Loucy (cell line): ENCODE measurements around the gene TUBA4A.
A peak's percentile ranks its signal among the peaks of the same experiment; 100 is the strongest.
"Not testable (repeated sequence)": the region's sequence is repeated elsewhere in the genome, so short reads cannot be mapped to it uniquely, and the experiment has no call there.

Experiments used
- H2AFZ ChIP-seq: fragments of 200-600 bp; sonication (generic); 2 replicates; pipeline ENCODE4 v1.6.0; 2016; ENCODE audit warnings: antibody characterized with exemption, mild to moderate bottlenecking, low read length, moderate library complexity
- H3F3A ChIP-seq: fragments of 200-600 bp; 2 replicates; pipeline ENCODE4 v1.6.0; 2016; ENCODE audit warnings: antibody characterized with exemption, low read depth, mild to moderate bottlenecking
- H3K27me3 ChIP-seq: fragments of 200-600 bp; sonication (generic); 2 replicates; pipeline ENCODE4 v1.6.1; 2014; ENCODE audit warnings: low read length, mild to moderate bottlenecking; ENCODE audit not compliant: insufficient read depth, poor library complexity, severe bottlenecking
- H3K36me3 ChIP-seq: fragments of 200-600 bp; sonication (generic); 2 replicates; pipeline ENCODE4 v1.6.1; 2016; ENCODE audit warnings: low read length; ENCODE audit not compliant: insufficient read depth
- H3K4me1 ChIP-seq: fragments of 200-600 bp; sonication (generic); 2 replicates; pipeline ENCODE4 v1.5.1; 2014; ENCODE audit warnings: low read length, mild to moderate bottlenecking; ENCODE audit not compliant: insufficient read depth, poor library complexity, severe bottlenecking
- H3K4me2 ChIP-seq: fragments of 200-600 bp; sonication (generic); 2 replicates; pipeline ENCODE4 v1.6.0; 2014; ENCODE audit warnings: antibody characterized with exemption, low read length, low read depth, mild to moderate bottlenecking; ENCODE audit not compliant: poor library complexity, severe bottlenecking
- H3K4me3 ChIP-seq: fragments of 200-600 bp; sonication (generic); 2 replicates; pipeline ENCODE4 v1.5.1; 2014; ENCODE audit warnings: low read length, mild to moderate bottlenecking, mixed read lengths; ENCODE audit not compliant: poor library complexity, severe bottlenecking
- H3K79me2 ChIP-seq: fragments of 200-600 bp; sonication (generic); 2 replicates; pipeline ENCODE4 v1.6.1; 2014; ENCODE audit warnings: low read length; ENCODE audit not compliant: insufficient read depth
- H3K9ac ChIP-seq: fragments of 200-600 bp; sonication (generic); 2 replicates; pipeline ENCODE4 v1.6.0; 2014; ENCODE audit warnings: mild to moderate bottlenecking, low read depth, low read length, moderate library complexity; ENCODE audit not compliant: poor library complexity, severe bottlenecking
- H3K9me2 ChIP-seq: fragments of 200-600 bp; sonication (generic); replicated peaks from 2 replicates; pipeline ENCODE4 v1.6.1; 2016; ENCODE audit warnings: low read depth, low read length, mixed read lengths
- H3K9me3 ChIP-seq: fragments of 200-600 bp; sonication (generic); 2 replicates; pipeline ENCODE4 v1.6.1; 2014; ENCODE audit warnings: mild to moderate bottlenecking, antibody characterized with exemption, low read length, low read depth; ENCODE audit not compliant: insufficient read depth
- H4K20me1 ChIP-seq: fragments of 200-600 bp; sonication (generic); 2 replicates; pipeline ENCODE4 v1.6.0; 2014; ENCODE audit warnings: antibody characterized with exemption, low read length, mild to moderate bottlenecking; ENCODE audit not compliant: insufficient read depth, poor library complexity, severe bottlenecking
- CTCF ChIP-seq: fragments of 200-600 bp; sonication (generic); conservative IDR thresholded peaks from 2 replicates; pipeline ENCODE4 v1.5.1; 2014; ENCODE audit warnings: mild to moderate bottlenecking, antibody characterized with exemption, low read length
- EZH2phosphoT487 ChIP-seq: fragments of 200-600 bp; IDR thresholded peaks from 2 replicates; pipeline ENCODE4 v1.6.1; 2018; ENCODE audit warnings: antibody characterized with exemption, mild to moderate bottlenecking, moderate library complexity, borderline replicate concordance

Gene TUBA4A

GRCh38 chr2:219204425-219205164 lies 49.1 kb downstream of the TUBA4A start:
- H3K4me3 ChIP-seq, result no peak overlapping the region
- peaks cover 22% of the 10 kb centered on the region for H3K4me1 ChIP-seq
- H3F3A ChIP-seq, result peaks cover 8% of the 10 kb centered on the region; the same call in 1 of the 2 replicates
- H3K9me2 ChIP-seq, result no peaks in the 10 kb centered on the region
- H3K9ac ChIP-seq, result no peak overlapping the region
- peaks cover 8% of the 10 kb centered on the region; the same call in 1 of the 2 replicates for H3K9me3 ChIP-seq
- TF ChIP-seq EZH2phosphoT487 (no peak), CTCF (no peak)
- H3K79me2 ChIP-seq, result peaks cover 9% of the 10 kb centered on the region; the same call in 1 of the 2 replicates
- no peaks in the 10 kb centered on the region for H3K27me3 ChIP-seq
- no peaks in the 10 kb centered on the region for H3K36me3 ChIP-seq
- peaks cover 4% of the 10 kb centered on the region for H4K20me1 ChIP-seq
- no peak overlapping the region for H3K4me2 ChIP-seq
- H2AFZ ChIP-seq, result no peak overlapping the region

- not testable (repeated sequence) for H2AFZ ChIP-seq, H3K4me3 ChIP-seq, H3K27me3 ChIP-seq, H3K9me3 ChIP-seq, H4K20me1 ChIP-seq, H3K4me2 ChIP-seq, H3K79me2 ChIP-seq, H3K9me2 ChIP-seq, H3K36me3 ChIP-seq, H3K9ac ChIP-seq, H3F3A ChIP-seq
- H3K4me1 ChIP-seq, result peaks cover 16% of the 10 kb centered on the region
Measured at GRCh38 chr2:219201331-219201730, 52.4 kb downstream of the TUBA4A start.

GRCh38 chr2:219200502-219201326 lies 53.0 kb downstream of the TUBA4A start:
- H4K20me1 ChIP-seq, H3K27me3 ChIP-seq, H3F3A ChIP-seq, H3K9me3 ChIP-seq, H3K36me3 ChIP-seq, H3K79me2 ChIP-seq, H3K9me2 ChIP-seq: not testable (repeated sequence)
- Histone ChIP-seq H2AFZ (0 out of 2 replicates have a peak overlapping the region, but pooled peaks have one; percentile 50), H3K4me1 (peaks cover 12% of the 10 kb centered on the region), H3K4me2 (peak overlapping the region; percentile 65), H3K9ac (peak overlapping the region; percentile 59), H3K4me3 (peak overlapping the region; percentile 71)
